HG03565 (cell line): ENCODE results near the gene PHETA1.

Source experiments
- ATAC-seq: cut with Tn5 transposase; IDR thresholded peaks from one replicate; pipeline ENCODE4 v1.9.1; 2021; ENCODE audit warnings: mild to moderate bottlenecking, moderate library complexity; ENCODE audit not compliant: unreplicated experiment

PHETA1 gene

DNA sequence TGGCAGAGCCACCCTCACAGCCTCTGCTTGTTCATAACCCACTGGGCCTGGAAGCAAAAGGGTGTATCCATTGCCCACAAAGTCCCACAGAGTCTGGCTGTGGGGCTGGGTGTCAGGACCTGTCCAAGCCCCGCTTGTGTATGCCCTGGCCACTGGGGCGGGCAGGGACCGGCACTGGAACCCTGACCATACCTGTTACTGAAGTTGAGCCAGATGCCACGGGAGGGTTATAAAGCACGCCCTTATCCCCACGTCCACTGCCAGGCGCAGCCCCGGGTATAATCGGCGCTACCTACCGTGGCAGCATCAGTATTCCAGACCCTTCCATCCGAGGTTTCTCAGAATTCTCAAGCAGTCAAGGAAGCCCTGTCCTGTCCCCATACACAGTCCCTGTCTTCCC, 40.8 kb downstream of the PHETA1 start:
- ATAC-seq = no peak

DNA sequence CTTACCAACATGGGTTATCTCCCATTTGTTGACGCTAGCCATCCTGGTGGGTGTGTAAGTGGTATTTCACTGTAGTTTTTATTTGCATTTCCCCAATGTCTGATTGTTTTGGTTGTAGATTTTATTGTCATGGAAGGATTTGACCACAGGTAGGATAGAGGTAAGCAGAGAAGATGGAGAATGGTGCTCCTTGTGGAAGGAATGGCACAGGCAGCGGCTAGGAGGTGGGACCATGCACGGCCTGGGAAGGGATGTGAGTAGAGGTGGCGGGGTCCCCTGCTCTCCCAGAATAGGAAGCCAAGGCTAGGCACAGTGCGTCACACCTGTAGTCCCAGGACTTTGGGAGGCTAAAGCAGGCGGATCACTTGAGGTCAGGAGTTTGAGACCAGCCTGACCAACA, 41.4 kb downstream of the PHETA1 start:
- ATAC-seq = no peak

DNA sequence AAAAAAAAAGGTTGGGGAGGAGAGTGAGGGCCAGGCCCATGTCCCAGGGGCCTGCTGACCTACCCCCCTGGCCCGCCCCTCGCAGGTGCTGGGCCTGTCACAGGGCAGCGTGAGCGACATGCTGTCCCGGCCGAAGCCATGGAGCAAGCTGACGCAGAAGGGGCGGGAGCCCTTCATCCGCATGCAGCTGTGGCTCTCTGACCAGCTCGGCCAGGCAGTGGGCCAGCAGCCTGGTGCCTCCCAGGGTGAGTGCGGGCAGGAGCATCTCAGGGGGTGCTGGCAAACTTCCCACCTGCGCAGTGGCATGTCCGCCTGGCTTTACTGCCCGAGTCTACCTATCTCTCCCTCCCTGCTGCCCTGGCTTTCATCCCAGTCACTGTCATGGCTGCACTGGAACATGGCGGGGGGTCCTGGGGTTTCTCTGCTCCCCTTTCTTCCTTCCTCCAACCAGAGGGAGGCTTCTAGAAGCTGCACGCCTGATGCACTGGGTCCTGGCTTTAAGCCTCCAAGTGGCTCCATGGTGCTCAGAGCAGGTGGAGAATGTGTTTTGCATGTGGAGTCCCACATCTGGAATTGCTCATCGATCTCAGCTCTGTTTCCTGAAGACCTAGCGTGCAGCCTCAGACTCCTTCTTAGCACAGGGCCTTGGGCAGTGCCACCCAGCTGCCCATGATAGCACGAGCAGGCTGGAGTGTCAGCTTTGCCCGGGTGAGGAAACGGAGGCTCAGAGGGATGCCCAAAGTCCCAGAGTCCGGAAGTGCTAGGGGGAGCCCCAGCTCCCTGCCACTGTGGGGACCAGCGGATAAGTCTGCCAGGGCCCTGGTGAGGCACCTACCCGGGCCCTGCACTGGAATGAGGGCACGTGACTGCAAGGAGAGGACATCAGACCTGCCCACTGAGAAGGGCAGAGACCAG, 46.3 kb downstream of the PHETA1 start:
- ATAC-seq = no peak

DNA sequence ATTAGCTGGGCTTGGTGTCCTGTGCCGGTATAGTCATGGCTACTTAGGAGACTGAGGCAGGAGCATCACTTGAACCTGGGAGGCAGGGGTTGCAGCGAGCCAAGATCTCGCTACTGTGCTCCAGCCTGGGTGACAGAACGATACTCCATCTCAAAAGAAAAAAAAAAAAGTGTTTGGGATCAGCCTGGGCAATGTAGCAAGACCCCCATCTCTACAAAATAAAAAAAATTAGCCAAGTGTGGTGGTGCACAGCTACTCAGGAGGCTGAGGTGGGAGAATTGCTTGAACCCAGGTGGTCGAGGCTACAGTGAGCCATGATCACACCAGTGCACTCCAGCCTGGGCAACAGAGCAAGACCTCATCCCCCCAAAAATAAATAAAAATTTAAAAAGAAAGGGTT, 47.6 kb downstream of the PHETA1 start:
- no peak for ATAC-seq

DNA sequence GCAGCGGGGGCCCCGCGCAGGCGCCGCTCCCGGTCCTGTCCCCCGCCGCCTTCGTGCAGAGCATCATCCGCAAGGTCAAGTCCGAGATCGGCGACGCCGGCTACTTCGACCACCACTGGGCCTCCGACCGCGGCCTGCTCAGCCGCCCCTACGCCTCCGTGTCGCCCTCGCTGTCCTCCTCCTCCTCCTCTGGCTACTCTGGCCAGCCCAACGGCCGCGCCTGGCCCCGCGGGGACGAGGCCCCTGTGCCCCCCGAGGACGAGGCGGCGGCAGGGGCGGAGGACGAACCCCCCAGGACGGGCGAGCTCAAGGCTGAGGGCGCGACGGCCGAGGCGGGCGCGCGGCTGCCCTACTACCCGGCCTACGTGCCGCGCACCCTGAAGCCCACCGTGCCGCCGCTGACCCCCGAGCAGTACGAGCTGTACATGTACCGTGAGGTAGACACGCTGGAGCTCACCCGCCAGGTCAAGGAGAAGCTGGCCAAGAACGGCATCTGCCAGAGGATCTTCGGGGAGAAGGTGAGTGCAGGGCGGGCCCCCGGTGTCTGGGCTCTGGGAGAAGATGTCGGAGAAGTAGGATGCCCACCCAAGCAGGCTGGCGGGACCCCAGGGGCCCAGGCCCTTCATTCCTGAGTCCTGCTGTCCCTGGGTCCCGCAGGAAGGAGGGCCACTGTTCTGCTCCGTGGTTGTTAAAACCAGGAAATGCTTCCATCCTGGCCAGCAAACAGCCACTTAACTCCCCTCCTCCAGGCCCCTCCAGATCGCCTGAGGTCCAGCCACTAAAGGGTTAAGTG, 48.4 kb downstream of the PHETA1 start:
- ATAC-seq = no peak

DNA sequence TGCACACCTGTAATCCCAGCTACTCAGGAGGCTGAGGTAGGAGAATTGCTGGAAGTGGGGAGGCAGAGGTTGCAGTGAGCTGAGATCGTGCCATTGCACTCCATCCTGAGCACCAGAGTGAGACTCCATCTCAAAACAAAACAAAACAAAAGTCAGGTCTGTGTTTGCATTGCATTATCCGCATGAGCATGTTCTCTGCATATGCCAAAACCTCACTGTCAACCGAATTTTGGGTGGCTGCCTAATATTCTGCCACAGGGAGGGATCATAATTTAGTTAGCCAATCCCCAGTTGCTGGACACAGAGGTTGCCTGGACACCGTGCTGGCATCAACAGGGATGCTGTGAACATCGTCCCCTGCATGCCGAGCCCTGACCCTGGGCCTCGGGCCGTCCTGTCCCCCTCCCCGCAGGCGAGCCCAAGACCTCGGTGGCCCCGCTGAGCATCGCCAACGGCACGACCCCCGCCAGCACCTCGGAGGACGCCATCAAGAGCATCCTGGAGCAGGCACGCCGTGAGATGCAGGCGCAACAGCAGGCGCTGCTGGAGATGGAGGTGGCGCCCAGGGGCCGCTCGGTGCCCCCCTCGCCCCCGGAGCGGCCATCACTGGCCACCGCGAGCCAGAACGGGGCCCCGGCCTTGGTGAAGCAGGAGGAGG, 49.2 kb downstream of the PHETA1 start:
- ATAC-seq = no peak

DNA sequence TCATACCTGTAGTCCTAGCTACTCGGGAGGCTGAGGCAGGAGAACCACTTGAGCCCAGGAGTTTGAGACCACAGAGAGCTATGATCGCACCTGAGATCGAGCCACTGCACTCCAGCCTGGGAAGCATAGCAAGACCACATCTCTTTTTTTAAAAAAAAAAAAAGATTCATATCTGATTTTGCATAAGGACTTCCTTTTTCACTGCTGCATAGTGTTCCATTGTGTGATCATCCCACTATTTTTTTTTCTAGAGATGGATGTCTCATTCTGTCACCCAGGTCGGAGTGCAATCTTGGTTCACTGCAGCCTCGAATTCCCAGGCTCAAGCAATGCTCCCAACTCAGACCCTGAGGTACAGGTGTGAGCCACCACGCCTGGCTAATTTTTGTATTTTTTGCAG, 50.4 kb downstream of the PHETA1 start:
- ATAC-seq = no peak

DNA sequence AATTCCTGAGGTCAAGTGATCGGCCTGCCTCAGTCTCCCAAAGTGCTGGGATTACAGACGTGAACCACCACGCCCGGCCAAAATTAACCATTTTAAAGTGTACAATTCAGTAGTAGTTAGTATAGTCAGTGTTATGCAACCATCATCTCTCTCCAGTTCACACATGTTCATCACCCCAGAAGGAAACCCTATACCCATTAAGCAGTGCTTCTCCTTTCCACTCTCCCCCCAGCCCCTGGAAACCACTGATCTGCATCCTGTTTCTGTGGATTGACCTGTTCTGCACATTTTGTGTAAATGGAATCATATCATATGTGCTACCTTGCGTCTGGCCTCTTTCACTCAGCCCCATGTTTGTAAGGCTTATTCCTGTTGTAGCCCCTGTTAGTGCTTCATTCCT, 52.2 kb downstream of the PHETA1 start:
- ATAC-seq = no peak

DNA sequence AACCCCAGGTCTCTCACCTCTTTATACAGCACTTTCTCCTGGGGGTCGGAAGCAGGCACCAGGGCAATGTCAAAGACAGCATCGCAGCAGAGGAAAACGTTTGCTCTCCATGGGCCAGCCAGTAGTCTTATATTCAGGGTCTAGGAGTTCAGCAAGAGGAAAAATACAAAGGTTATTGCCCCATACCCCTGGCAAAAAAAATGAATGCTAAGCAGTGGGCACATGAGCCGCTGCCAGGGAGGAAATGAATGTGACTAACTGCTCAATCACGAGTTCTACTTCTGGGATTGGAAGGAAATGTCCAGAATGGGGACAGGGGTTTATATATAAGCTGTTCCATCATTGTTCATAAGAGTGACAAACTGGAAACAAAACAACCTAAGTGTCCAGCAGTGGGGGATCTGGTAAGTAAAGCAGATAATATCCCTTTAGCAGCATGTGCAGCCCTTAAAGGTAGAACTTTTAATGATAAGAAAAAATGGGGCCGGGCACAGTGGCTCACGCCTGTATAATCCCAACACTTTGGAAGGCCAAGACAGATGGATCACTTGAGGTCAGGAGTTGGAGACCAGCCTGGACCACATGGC, 53.8 kb downstream of the PHETA1 start:
- ATAC-seq = no peak

DNA sequence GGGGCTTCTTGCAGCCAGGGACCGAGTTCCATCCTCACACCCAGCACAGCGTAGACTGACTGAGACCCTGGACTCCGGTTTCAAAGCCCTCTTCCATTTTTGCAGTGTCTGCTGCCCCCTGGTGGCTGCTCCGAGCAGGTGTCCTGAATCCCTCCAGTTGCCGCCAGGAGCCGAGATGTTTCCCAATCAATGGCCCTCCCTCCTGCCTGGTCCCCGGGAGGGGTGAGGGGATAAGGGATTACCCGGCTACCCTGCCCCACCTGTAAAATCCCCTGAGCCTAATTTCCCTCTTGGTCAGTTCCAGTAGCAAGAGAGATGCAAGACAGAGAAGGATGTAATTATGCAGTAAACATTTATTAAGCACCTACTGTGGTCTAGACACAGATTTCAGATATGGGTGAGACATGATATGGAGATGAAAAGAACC, 55.0 kb downstream of the PHETA1 start:
- no peak for ATAC-seq

DNA sequence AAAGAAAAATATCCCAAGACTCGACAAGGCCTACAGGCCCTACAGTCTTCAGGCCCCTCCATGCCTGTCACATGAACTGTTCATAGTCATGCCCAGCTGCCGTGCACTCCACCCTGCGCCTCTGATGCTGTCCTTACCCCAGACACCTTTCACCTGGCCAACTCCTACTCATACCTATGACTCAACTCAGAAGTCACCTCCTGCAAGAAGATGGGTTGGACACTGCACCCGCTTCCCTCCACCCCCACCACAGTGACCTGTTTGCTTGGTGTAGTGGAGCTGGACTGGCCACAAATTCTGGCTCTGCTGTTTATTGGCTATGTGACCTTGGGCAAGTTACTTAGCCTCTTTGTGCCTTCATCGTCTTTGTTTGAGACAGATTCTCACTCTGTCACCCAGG, 56.2 kb downstream of the PHETA1 start:
- ATAC-seq = no peak

DNA sequence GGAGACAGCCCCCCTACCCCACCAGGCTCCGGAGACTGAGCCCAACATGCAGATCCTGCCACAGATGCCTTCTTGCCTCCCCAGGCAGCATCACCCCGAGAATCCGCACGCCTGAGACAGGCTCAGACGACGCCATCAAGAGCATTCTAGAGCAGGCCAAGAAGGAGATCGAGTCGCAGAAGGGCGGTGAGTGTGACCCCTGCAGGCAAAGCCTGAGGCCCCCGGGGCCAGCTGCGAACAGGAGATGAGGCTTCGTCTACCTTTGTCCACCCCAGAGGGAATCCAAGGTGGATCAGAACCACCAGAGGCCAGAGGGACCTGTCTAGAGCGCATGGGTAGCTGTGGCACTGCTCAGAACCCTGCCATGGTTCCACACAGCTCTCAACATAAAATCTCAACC, 56.9 kb downstream of the PHETA1 start:
- ATAC-seq = no peak

DNA sequence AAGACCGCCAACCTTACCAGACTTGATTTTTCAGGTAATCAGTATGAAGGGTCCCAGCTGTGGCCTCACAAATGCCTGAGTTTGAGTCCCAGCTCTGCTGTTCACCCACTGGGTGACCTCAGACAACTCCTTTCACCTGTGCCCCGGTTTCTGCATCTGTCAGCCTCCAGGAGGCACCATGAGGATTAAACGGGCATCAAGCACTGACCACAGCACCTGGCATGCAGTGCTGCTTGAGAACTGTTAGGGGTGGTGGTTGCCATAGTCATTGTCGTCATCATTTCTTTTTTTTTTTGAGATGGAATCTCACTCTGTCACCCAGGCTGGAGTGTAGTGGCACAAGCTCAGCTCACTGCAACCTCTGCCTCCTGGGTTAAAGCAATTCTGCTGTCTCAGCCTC, 57.9 kb downstream of the PHETA1 start:
- no peak for ATAC-seq
